Mucosa of stomach (tissue), 1 donor: Measurements from ENCODE around the gene AIG1.

Experiments used
- H3K27me3 ChIP-seq: one replicate; pipeline ENCODE4 v1.7.0; 2013; ENCODE audit warnings: mild to moderate bottlenecking, low read length; ENCODE audit not compliant: control insufficient read depth, insufficient read depth
- H3K36me3 ChIP-seq: one replicate; pipeline ENCODE4 v1.7.0; 2013; ENCODE audit warnings: low read length; ENCODE audit not compliant: control insufficient read depth, insufficient read depth
- H3K4me1 ChIP-seq: one replicate; pipeline ENCODE4 v1.7.0; 2013; ENCODE audit warnings: mild to moderate bottlenecking, low read length; ENCODE audit not compliant: control insufficient read depth, insufficient read depth
- H3K4me3 ChIP-seq: one replicate; pipeline ENCODE4 v1.7.0; 2013; ENCODE audit warnings: low read length
- H3K9ac ChIP-seq: one replicate; pipeline ENCODE4 v1.7.0; 2013; ENCODE audit warnings: mild to moderate bottlenecking, low read length, moderate library complexity
- H3K9me3 ChIP-seq: one replicate; pipeline ENCODE4 v1.7.0; 2013; ENCODE audit warnings: mild to moderate bottlenecking, low read length, moderate library complexity; ENCODE audit not compliant: control insufficient read depth
- donor health status: Pancreatic carcinoma.

The AIG1 gene

DNA sequence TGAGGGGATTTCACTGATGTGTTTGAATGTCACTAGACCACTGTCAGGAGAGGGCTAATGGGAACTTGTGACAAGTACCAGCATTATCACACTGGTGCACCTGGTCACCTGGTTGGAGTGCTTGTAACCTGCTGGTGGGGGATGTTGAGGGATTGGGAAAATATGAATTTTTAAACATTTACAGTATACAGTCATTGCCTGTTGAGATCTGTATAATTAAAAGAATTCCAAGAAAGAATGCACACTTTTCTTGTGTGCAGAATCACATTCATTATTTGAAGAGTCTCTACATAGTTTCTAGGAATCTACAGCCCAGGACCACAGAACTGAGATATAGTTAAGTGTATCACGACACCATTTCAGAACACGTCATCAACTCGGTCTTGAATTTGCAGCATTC lies 118.4 kb downstream of the AIG1 start:
- H3K36me3 ChIP-seq = no peaks in the 10 kb centered on the region
- H3K27me3 ChIP-seq = no peaks in the 10 kb centered on the region
- no peak overlapping the region for H3K9ac ChIP-seq
- H3K9me3 ChIP-seq = no peaks in the 10 kb centered on the region
- H3K4me3 ChIP-seq = no peak overlapping the region
- H3K4me1 ChIP-seq = no peaks in the 10 kb centered on the region

DNA sequence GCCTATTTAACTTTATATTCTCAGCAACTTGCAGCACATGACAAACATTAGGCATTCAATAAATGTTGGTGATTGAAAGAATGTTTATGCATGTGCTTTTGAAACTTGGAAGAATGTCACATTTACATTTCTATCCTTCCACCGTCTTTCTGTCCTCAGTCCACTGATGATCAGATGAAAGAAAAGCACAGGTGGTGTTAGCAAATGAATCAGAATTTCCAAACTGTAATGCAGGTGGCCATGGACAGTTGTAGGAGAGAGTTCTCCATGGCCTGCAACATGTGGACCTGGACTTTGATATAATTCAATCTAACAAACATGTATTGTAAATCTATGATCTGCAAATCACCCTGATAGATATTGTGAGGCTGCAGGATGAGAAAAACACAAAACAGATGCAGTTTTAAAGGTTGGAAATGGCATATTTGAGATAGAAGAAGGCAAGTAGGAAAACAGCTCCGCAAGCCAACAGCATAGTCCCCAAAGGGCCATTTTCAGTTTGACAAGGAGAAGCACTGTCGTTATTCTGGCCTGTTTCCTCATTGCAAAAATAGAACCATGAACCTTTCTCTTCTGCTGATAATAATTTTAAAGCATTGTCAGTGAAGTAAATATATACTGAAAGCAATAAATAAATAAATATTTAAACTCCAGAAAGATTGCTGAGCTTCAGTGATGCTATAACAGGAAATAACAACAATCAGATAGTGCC lies 119.4 kb downstream of the AIG1 start:
- Histone ChIP-seq H3K4me3 (no peak overlapping the region), H3K27me3 (no peaks in the 10 kb centered on the region), H3K36me3 (no peaks in the 10 kb centered on the region), H3K9me3 (no peaks in the 10 kb centered on the region), H3K9ac (no peak overlapping the region), H3K4me1 (no peaks in the 10 kb centered on the region)

- no peak overlapping the region for H3K9ac ChIP-seq
- H3K4me1 ChIP-seq = no peaks in the 10 kb centered on the region
- H3K27me3 ChIP-seq = no peaks in the 10 kb centered on the region
- no peaks in the 10 kb centered on the region for H3K36me3 ChIP-seq
- H3K4me3 ChIP-seq = no peak overlapping the region
- no peaks in the 10 kb centered on the region for H3K9me3 ChIP-seq
Measured at GRCh38 chr6:143180826-143181225, 120.1 kb downstream of the AIG1 start.

GRCh38 chr6:143183666-143184065 lies 123.0 kb downstream of the AIG1 start:
- Histone ChIP-seq H3K36me3 (no peaks in the 10 kb centered on the region), H3K27me3 (no peaks in the 10 kb centered on the region), H3K9me3 (no peaks in the 10 kb centered on the region), H3K9ac (no peak overlapping the region), H3K4me3 (no peak overlapping the region), H3K4me1 (no peaks in the 10 kb centered on the region)

GRCh38 chr6:143185288-143185687 lies 124.6 kb downstream of the AIG1 start:
- Histone ChIP-seq H3K4me1 (no peaks in the 10 kb centered on the region), H3K9me3 (no peaks in the 10 kb centered on the region), H3K27me3 (no peaks in the 10 kb centered on the region), H3K9ac (no peak overlapping the region), H3K4me3 (no peak overlapping the region), H3K36me3 (no peaks in the 10 kb centered on the region)

- no peaks in the 10 kb centered on the region for H3K4me1 ChIP-seq
- no peaks in the 10 kb centered on the region for H3K36me3 ChIP-seq
- no peaks in the 10 kb centered on the region for H3K9me3 ChIP-seq
- H3K9ac ChIP-seq = no peak overlapping the region
- no peak overlapping the region for H3K4me3 ChIP-seq
- no peaks in the 10 kb centered on the region for H3K27me3 ChIP-seq
Measured at GRCh38 chr6:143187238-143187923, 126.7 kb downstream of the AIG1 start.

DNA sequence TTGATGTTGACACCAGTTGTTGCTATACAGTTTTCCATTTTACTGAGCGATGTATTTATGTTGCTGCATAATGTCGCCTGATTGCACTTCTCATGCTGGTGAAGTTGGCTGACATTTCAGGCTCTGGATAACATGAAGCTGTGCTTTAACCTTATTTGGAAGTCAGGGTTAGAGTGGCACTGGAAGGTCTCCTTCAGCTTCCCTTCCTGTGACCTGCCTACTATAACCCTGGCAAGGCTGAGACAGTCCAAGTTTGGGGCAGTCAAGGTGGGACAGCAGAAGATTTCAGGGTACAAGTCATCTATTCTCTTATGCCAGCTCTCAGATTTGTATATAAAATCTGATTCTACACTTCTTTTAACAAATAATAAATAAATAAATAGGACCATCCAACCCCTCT lies 127.6 kb downstream of the AIG1 start:
- no peaks in the 10 kb centered on the region for H3K4me1 ChIP-seq
- H3K36me3 ChIP-seq = no peaks in the 10 kb centered on the region
- no peaks in the 10 kb centered on the region for H3K27me3 ChIP-seq
- H3K4me3 ChIP-seq = no peak overlapping the region
- H3K9me3 ChIP-seq = no peaks in the 10 kb centered on the region
- H3K9ac ChIP-seq = no peak overlapping the region

DNA sequence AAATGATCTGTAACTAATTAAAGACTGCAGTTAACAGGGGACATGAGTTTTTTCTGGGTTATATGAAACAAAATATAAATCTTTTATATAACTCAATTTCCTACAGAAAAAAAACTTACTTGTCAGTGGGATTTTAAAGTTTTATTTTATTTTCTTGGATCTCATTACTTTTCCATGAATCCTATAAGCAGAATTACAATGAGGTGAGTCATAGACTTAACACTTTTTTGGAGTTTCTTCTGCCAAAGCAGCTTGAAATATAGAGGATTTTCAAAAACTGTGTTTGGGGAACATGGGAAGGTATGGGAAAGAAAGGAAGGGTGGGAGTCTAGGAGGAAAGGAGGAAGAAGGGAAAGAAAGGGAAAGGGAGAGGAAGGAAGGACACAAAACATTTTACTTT lies 130.7 kb downstream of the AIG1 start:
- no peaks in the 10 kb centered on the region for H3K36me3 ChIP-seq
- no peaks in the 10 kb centered on the region for H3K27me3 ChIP-seq
- no peaks in the 10 kb centered on the region for H3K9me3 ChIP-seq
- no peaks in the 10 kb centered on the region for H3K4me1 ChIP-seq
- H3K9ac ChIP-seq = no peak overlapping the region
- no peak overlapping the region for H3K4me3 ChIP-seq

DNA sequence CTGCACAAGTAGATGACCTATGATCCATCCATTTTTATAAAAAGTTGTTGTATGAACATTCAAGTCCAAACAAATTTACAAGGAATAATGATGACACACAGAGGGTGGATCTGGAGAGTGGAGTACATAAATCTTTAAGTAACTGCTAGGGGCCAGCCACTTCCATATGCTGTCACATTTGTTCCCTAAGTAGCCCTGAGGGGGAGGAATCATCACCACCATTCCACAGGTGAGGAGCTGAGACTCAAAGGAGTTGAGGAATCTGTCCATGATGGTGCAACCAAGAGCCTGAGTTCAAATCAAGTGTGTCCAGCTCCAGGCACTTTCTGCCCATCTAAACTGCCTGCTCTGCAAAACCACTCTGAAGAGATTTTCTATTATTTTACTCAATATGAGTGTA lies 132.1 kb downstream of the AIG1 start:
- Histone ChIP-seq H3K4me3 (no peak overlapping the region), H3K27me3 (no peaks in the 10 kb centered on the region), H3K9ac (no peak overlapping the region), H3K36me3 (no peaks in the 10 kb centered on the region), H3K4me1 (no peaks in the 10 kb centered on the region), H3K9me3 (no peaks in the 10 kb centered on the region)

DNA sequence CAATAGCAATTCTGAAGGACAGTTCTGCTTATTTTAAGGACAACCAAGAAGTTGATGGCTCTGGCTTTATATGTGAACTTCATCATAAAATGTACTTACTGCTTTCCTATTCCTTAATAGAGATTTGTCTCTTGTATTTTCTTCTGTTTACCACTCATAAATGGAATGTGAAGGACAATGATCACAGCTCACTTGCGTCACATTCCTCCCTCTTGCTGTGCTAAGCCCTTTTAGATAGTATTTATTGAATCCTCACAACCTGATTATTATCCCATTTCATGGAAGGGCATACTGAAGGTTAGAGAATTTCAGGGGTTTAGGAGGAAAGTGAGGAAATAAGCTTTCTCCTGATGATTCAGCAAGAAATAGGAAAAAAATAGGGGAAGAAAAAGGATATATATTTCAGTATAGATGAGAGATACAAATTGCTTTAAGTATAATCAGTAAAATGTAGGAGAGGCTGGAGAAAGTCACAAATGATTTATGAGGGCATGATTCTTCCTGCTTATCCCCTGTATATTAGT lies 132.9 kb downstream of the AIG1 start:
- no peaks in the 10 kb centered on the region for H3K27me3 ChIP-seq
- no peak overlapping the region for H3K4me3 ChIP-seq
- H3K36me3 ChIP-seq = no peaks in the 10 kb centered on the region
- no peaks in the 10 kb centered on the region for H3K9me3 ChIP-seq
- no peaks in the 10 kb centered on the region for H3K4me1 ChIP-seq
- no peak overlapping the region for H3K9ac ChIP-seq

GRCh38 chr6:143194095-143194589 lies 133.5 kb downstream of the AIG1 start:
- no peak overlapping the region for H3K9ac ChIP-seq
- H3K27me3 ChIP-seq = no peaks in the 10 kb centered on the region
- H3K4me1 ChIP-seq = no peaks in the 10 kb centered on the region
- no peaks in the 10 kb centered on the region for H3K36me3 ChIP-seq
- H3K4me3 ChIP-seq = no peak overlapping the region
- no peaks in the 10 kb centered on the region for H3K9me3 ChIP-seq

- Histone ChIP-seq H3K9ac (no peak overlapping the region), H3K4me1 (no peaks in the 10 kb centered on the region), H3K4me3 (no peak overlapping the region), H3K36me3 (no peaks in the 10 kb centered on the region), H3K9me3 (no peaks in the 10 kb centered on the region), H3K27me3 (no peaks in the 10 kb centered on the region)
Measured at GRCh38 chr6:143195349-143195845, 134.7 kb downstream of the AIG1 start.
